ENCODE data around the gene UBE2D2.
"Not testable (repeated sequence)": the region's sequence is repeated elsewhere in the genome, so short reads cannot be mapped to it uniquely, and the experiment has no call there.

The UBE2D2 gene

DNA sequence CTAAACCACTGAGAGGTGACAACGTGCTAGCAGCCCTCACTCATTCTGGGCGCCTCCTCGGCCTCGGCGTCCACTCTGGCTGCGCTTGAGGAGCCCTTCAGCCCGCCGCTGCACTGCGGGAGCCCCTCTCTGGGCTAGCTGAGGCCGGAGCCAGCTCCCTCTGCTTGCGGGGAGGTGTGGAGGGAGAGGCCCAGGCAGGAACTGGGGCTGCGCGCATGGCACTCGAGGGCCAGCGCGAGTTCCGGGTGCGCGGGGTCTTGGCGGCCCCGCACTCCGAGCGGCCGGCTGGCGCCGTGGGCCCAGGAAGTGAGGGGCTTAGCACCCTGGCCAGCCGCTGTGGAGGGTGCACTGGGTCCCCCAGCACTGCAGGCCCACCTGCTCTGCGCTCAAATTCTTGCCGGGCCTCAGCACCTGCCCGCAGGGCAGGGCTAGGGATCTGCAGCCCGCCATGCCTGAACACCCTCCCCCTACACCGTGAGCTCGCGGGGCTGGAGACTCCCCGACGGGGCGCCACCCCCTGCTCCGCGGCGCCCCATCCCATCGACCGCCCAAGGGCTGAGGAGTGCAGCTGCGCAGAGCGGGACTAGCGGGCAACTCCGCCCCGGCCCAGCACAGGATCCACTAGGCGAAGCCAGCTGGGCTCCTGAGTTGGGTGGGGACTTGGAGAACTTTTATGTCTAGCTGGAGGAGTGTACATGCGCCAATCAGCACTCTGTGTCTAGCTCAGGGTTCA is 11.8 kb upstream of the UBE2D2 start:
- DNase-seq: no peak

DNA sequence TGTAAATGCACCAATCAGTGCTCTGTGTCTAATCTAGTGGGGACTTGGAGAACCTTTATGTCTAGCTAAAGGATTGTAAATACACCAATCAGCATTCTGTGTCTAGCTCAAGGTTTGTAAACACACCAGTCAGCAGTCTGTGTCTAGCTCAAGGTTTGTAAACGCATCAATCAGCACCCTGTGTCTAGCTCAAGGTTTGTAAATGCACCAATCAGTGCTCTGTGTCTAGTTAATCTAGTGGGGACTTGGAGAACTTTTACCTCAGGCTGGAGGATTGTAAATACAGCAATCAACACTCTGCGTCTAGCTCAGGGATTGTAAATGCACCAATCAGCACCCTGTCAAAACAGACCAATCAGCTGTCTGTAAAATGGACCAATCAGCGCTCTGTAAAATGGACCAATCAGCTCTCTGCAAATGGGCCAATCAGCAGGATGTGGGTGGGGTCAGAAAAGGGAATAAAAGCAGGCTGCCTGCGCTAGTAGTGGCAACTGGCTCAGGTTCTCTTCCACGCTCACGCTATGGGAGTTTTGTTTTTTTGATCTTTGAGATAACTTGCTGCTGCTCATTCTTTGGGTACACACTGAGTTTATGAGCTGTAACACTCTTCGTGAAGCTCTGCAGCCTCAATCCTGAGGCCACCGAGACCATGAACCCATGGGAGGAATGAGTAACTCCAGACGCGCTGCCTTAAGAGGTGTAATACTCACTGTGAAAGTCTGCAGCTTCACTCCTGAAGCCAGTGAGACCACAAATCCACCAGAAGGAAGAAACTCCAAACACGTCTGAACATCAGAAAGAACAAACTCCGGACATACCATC is 10.9 kb upstream of the UBE2D2 start:
- not testable (repeated sequence) for DNase-seq

DNA sequence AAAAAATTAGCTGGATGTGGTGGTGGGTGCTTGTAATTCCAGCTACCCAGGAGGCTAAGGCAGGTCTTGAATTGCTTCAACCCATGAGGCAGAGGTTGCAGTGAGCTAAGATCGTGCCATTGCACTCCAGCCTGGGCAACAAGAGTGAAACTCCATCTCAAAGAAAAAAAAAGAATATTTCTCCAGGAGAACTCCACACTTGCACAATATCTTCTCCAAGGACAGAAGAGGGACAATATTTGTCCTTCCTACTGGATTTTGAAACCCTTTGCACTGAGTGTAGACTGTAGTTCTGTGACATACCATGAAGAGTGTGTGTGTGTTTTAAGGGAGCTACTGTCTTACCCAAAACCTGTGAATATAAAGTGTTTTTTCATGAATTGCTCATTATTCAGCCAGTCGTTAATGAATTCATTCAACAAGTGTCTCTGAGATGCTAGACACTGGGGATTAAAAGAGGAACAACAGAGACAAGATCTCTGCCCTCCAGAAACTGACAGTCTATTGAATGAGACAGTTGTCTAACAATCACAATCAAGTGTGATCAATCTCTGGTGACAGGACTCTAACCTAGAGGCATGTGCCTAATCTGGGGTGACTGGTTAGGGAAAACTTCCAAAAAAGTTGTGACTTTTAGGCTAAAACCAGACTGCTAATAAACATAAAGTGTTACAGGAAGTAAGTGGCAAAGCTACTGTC is 9.8 kb upstream of the UBE2D2 start:
- no peak for DNase-seq

DNA sequence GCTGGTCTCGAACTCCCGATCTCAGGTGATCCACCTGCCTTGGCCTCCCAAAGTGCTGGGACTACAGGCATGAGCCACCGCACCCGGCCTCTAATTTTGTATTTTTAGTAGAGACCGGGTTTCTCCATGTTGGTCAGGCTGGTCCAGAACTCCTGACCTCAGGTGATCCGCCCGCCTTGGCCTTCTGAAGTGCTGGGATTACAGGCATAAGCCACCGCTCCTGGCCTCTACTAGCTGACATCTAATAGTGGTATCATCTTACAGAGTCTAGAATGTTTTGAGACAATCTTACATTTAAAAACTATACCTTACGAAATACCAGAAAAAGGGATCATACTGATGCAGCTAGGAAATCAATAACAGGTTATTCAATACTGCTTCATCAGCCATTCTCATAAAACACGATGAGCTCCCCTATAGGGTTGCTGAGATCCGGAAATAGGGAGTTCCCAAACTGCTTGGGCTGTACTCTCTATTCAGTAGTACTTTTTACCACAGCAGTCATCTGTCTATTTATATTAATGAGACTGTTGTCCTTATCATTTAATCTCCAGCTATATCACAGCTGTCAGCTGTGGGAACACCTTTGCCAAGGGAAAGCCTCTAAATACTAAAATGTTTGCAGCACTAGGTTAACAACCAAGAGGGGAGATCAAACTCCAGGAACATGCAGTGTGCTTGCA is 8.1 kb upstream of the UBE2D2 start:
- no peak for DNase-seq

DNA sequence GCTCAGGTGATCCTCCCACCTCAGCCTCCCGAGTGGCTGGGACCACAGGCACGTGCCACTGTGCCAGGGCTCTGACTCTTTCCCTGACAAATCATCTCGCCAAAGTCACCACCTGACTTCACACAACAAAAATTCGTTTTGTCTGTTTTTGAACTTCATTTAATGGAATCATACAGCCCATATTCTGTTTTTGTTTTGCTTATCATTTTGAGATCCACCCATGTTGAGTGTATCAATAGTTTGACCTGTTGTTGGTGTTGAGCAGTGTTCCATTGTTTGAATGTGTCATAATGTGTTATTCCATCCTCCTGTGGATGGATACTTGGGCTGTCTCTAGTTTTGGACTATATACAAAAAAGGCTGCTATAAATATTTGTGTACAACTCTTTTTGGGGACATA is 6.9 kb upstream of the UBE2D2 start:
- no peak for DNase-seq

DNA sequence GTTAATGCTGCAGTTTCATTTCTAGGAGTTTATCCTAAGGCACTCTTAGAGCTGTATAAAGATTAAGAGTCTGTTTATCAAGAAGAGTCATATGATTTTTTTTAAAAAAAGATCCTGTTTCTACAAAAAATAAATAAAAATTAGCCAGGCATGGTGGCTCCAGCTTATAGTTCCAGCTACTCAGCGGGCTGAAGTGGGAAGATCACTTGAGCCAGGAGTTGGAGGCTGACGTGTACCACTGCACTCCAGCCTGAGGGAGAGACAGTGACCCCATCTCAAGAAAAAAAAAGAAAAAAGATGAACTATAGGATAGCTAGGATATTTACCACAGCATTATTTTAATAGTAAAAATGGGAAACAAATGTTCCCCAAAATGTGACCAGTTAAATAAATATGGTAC is 3.3 kb upstream of the UBE2D2 start:
- DNase-seq: no peak

DNA sequence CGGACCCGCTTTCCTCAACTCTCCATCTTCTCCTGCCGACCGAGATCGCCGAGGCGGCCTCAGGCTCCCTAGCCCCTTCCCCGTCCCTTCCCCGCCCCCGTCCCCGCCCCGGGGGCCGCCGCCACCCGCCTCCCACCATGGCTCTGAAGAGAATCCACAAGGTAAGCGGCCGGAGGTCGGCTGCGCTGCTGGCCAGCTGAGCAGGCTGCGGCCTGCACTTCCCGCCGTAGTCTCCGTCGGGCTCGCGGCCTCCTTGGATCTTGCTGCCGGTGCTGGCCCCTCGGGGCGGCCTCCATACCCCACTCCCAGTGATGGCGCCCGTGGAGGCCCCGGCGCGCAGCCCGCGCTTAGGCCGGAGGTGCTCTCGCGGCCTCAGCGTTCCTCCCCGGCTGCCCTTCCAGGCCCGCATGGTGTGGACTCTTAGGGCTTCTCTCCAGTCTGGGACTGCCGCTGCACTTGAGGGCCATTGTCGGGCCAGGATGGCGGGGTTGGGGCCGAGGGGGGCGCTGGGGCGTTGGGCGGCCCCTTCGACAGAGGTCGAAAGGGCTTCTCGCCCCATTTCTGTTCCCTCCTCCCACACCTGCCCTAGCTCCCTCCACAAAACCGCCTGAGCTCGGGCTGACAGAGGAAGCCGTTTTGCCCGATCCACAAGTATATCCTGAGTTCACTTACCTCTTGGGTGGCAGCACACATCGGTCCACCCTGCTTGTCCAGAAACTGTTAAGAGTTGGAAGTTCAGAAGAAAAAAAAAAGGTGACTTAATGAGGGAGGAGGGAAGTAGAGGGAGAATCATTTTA is 714 bp downstream of the UBE2D2 start:
- DNase-seq: peak; percentile 40

DNA sequence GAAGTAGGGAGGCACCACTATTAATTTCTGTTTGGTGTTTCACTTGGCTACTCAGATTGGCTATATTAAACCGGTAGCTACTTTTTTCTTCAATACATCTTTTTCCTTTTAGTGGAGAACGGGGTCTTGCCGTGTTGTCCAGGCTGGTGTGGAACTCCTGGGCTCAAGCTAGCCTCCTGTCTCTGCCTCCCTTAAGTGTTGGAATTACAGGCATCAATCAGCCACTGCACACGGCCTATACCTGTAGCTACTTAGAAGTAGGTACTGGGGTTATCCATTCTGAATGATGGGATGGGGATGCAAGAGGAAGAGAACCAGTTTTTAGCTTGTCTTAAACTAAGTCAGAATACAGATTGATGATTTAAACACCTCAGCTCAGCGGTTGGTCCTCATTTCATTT is 1.7 kb downstream of the UBE2D2 start:
- no peak for DNase-seq

DNA sequence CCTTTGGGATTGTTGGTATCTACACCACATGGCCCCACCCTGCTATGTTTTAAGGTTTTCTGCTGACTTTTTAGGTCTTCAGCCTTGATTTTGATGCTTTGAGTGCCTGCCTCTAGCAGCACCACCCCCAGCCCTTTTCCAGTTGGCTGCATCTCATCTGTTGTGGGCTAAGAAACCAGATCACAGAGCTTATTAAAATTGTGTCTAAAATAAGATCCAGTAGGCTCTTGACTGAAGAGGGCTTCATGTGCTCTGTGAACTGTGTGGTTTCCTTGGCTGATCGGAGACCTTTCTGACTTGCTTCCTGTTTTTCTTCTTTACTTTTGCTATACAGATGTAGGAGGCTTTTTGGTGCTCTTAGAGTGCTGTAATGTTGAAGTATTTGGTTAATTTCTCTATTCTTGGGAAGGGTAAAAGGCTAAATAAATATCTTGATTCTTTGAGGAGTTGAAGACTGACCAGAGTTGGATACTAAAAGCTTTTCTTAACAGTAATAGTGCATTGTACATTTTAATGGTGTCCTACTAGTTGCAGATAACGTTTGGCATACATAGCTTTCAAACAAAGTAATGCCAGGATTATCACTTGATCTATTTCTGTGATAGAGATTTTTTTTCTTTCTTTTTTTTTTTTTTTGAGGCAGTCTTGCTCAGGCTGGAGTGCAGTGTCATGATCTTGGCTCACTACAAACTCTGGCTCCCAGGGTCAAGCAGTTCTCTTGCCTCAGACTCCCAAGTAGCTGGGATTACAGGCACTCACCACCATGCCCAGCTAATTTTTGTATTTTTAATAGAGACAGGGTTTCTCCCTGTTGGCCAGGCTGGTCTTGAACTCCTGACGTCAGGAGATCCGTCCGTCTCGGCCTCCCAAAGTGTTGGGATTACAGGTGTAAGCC is 4.5 kb downstream of the UBE2D2 start:
- DNase-seq: no peak

DNA sequence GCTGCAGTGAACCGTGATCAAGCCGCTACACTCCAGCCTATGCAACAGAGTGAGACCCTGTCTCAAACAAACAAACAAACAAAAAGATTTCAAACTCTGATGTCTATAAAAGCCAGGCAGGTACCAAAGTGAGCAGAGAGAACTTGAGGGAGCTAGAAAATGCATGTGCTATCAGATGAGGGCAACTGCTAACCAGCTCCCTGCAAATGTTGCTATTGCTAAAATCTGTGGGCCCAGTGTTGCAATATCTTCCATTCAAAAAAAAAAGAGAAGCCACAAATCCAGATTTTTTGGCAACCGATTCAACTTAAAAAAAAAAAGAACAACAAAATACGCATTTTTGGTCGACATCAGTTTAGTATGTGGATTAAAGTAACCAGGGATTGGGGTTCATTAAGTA is 5.5 kb downstream of the UBE2D2 start:
- no peak for DNase-seq

DNA sequence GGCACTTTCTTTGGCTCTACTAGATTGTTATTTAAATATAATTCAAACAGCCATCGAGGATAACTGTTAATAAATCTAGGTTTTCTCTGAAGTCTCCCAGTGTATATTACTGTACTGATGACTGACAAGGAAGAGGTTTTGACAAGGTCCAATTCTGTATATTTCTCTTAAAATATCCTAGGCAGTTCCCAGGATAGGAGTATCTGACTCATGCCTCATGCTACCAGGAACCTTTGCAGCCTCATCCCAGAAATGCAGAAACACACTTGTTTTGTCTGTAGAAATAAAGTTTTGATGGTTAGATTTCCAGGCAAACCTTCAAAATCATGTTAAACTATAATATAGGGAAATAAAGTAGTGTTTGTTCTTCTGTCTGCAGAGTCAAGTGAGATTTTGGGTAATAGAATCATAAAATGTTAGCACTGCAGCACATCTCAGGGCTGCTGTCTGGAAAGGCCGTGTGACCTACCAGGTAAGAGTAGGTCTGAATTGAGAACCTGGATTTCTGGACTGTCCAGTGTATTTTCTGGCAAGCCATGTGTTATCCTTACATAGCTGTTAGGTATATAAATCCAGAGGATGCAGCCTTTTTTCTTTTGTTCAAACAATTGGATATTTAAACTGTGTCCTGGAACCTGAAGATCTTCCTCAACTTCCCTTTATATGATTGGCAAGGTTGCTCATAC is 8.3 kb downstream of the UBE2D2 start:
- DNase-seq: no peak

DNA sequence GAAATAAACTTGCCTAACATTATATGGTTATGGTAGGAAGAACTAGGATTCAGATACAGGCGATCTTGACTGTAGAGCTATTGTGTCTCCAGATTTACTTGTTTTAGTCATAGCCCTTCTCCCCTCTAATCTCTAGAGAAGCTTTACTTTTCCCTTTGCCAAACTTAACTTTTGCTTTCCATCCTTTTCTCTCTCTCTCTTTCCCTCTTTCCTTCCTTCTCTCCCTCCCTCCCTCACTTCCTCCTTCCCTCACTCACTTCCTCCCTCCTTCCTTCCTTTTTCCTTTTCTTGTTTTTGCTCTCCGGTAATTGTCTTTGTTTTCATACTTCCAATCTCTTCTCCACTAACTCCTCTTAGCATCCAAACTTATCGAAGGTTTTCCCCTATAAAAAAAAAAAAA is 10.4 kb downstream of the UBE2D2 start:
- no peak for DNase-seq

DNA sequence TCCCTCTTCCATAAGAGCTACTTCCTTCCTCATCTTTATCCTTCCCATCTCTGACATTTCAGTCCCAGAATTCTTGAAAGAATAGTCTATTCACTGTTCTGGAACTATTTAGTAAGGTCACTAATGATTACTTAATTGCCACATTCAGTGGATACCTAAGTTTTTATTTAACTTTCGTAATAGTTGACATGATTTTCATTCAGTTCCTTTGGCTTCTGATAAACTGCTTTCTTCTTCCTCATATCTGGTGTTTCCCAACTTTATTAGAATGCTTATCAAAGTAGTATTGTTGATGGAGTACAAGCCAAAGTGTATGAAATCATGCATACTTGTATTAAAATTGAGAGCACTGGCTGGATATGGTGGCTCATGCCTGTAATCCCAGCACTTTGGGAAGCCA is 10.8 kb downstream of the UBE2D2 start:
- no peak for DNase-seq

DNA sequence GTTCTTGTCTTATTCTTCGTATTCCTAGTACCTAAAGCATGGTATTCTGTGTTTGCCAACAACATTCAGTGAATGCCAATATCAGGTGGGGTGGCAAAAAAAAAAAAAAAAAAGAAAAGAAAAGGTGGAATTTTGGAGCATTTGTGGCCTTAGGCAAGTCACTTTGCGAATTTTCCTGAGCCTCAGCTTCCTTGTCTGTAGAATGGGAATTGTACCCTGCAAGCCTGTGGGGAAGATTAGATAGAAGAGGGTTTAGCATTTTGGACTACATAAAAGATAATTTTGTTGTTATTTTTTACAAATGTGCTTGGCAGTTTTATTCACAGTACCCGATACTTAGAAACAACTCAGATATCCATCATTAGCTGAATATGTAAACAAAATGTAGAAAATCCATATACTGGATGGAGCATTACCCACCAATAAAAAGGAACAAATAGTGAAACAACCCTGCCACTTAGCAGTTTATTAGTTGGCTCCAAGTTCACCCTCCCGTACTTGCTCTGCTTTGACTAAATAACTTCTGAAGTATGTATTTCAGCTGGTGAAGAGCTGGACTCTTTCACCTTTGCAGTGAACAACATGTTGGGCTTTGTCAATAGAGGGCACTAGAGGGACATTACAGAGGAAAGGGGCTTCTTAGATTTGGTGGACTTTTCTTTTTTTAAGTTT is 13.6 kb downstream of the UBE2D2 start:
- DNase-seq: no peak

DNA sequence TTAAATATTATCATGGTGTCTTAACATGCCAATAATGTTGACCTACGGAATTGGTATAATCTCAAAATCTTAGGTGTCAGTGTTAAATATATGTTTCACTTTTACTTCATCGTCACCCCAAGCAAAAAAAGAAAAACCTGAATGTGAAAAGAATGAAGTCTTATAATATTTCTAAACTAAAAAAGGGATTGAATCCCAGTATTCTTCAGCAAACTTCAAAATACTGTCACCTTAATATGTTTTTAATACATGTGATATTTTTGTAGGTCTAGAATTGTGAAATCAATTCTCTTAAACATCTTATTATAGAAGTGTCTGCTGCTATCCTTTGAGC is 14.1 kb downstream of the UBE2D2 start:
- no peak for DNase-seq

DNA sequence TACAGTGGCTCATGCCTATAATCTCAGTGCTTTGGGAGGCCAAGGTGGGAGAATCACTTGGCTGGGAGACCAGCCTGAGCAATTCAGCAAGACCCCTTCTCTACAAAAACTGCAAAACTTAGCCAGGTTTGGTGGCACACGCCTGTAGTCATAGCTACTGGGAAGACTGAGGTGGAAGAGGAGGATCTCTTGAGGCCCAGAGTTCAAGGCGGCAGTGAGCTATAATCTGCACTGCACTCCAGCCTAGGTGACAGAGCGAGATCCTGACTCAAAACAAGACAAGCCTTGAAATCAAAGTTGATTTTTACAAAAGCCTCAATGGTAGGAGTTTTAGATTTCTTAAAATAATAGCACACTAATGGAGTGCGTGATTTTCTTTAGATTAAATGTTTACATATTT is 14.6 kb downstream of the UBE2D2 start:
- no peak for DNase-seq

DNA sequence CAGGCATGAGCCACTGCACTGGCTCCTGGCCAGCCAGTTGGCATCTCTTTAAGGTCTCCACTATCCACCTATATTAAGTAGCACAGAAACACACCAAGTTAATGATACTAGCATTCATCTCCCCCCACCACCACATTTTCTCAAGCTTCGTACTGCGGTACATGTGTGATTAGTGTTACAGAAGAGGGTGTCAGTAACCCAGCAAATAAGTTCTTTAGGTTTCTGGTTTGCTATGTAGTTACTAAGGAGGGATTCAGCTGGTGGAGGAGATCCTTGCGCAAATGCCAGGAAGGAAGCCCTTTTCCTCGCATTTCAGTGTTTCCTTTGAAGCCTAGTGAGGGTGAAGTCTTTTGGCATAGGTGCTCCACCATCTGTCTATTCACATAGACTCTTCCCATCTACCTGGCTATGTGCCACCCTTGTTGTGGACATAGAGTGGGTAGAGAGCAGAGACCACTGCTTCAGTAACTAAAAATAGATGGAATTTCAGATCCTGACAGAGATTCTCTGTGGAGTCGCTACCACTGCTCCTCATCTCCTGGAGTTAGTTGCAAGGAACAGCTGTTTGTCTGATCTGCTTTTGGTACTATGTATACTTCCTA is 16.7 kb downstream of the UBE2D2 start:
- DNase-seq: no peak

DNA sequence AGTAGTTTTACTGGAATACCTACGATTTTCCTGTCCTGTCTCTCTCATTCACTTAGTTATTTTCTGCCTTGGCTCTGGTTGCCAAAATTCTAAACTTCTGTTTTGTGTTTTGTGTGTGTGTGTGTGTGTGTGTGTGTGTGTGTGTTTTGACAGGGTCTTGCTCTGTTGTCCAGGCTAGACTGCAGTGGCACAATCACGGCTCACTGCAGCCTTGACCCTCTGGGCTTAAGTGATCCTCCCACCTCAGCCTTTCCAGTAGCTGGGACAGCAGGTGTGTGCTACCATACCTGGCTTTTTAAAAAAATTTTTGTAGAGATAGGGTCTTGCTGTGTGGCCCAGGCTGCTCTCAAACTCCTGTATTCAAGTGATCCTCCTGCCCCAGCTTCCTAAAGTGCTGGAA is 17.2 kb downstream of the UBE2D2 start:
- DNase-seq: no peak

DNA sequence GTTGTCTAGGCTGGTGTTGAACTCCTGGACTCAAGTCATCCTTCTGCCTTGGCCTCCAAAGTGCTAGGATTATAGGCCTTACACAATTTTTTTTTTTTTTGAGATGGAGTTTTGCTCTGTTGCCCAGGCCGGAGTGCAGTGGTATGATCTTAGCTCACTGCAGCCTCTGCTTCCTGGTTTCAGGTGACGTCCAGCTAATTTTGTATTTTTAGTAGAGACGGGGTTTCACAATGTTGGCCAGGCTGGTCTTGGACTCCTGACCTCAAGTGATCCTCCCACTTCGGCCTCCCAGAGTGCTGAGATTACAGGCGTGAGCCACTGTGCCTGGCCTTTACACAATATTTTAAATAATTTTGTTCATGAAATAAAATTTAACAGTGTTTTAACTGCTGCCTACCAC is 21.0 kb downstream of the UBE2D2 start:
- DNase-seq: not testable (repeated sequence)

DNA sequence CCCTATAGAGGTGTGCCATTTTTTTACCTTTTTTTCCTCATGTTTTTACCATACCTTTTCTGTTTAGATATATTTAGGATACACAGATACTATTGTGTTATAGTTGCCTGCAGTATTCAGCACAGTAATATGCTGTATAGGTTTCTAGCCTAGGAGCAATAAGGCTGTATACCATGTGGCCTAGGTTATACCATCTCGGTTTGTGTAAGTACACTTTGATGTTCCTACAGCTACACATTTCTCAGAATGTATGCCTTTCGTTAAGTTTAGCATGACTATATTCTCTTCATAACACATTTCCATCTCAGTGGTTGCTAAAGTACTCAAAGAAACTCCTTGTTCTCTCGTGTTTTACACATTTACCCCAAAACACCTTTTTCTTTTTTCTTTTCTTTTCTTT is 23.0 kb downstream of the UBE2D2 start:
- DNase-seq: no peak
